ENCODE data around the gene GRK1.

GRK1 gene

GRCh38 chr13:113783200-113783881 is 116.3 kb downstream of the GRK1 start:
- no peak for DNase-seq

DNA sequence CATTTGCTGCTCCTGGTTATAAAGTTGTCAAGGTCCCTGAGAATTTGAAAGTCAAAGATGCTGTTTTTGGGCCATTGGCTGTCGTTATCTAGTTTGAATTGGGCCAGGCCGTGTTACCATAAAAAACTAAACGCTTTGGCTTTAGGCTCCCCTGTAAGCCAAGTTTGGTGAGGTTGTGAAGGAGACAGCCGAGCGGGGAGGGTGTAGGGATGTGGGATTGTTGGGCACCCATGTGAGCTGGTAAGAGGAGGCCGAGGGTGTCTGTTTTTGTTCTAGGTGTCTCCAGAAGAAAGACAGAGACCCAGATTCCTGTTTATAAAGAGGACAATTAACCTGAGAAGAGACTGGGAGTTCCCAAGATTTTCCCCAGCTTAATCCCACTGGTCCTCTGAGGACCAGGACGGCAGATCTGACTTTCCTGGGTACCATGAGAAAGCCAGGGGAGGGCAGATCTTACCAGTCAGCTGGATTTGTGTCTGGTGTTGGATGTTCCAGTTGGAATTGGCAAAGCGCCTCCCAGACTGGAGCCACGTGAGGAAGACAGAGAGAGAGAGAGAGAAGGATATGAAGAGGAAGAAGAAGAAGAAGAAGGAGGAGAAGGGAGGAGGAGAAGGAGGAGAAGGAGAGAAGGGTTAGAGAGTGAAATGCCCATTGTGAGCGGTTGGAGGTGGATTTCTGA is 117.1 kb downstream of the GRK1 start:
- DNase-seq: no peak

- no peak for DNase-seq
Observed at GRCh38 chr13:113784645-113785024, 117.6 kb downstream of the GRK1 start.

DNA sequence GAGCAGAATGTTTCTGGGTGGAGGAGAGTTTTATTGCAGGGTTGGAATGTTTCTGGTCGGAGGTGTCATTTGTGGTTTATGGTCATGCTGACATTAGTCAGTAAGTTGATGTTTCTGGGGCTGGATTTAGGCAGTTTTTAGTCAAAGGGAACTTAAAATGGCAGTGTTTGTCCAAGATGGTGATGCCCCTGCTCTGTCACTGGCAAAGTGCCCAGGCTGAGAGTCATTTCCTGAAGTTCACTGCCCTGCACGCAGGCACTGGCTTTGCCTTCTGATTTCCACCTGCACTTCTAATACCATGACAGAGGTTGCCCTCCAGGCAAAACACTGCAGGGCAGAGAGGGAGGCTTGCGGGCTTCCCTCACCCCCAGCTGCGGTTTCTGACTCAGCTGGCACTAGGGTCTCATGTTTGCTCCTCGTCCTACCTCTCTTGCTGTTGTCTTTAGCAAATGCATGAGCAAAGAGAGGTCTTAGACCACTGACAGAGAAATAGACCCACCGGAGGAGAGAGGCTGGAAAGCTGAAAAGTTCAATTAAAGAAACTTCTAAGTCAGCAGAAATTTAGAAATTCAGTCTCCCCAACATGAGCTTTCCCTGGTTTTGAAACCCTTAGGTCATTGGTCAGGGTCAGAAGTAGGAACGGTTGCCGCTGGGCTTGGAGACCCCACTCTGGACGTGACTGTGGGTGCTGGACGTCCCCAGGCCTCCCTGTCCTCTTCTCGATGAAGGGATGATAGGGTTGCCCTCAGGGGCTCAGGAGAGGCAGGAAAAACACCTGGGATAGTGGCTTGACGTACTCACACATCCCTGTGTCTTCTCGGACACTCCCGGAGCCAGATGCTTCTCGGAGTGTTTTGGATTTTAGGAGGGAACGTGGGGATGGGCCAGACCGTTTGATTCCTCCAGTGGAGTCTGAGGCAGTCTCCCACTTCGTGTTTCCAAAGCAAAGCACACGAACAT is 118.3 kb downstream of the GRK1 start:
- DNase-seq: no peak

- no peak for DNase-seq
Observed at GRCh38 chr13:113786262-113786841, 119.3 kb downstream of the GRK1 start.

Measured in retina (tissue), 1 donor.